Measurements from ENCODE around the gene MAP3K10.

DNA sequence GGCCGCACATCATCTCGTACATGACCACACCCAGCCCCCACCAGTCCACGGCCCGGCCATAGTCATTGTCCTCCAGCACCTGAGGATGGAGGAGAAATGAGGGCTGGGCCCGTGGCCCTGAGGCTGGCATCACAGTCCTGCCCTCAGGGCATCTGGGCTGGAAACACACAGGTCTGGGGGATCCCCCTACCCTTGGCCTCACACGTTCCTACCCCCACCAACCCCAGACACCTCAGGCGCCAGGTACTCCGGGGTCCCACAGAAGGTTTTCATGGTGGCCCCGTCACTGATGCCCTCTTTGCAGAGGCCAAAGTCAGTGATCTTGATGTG, 44.8 kb downstream of the MAP3K10 start:
- TF ChIP-seq POLR2AphosphoS5 (IDR thresholded peaks at IDR 0.05; ENCODE audit: borderline replicate concordance, low read depth, low read length) (no peak), FOXP2 (optimal IDR thresholded peaks at IDR 0.05; ENCODE audit: control extremely low read depth, extremely low read length, insufficient read depth) (no peak), EZH2 (IDR thresholded peaks at IDR 0.05) (no peak)

All from SK-N-MC (cell line).